ENCODE data around the gene ABHD8. TPM values are rescaled to one million over a fixed set of nuclear protein-coding genes. Genes with fewer than 3 reads are reported as not detected.
A peak's percentile ranks its signal among the peaks of the same experiment; 100 is the strongest.

Gene ABHD8
- total RNA-seq, 1 experiment from 2014 or later = 5.2 TPM

- BruUV-seq (replicated peaks) = TSS peak; percentile 59
- peak; percentile 100 for DNase-seq (ENCODE audit: low read depth, low spot score)
- Histone ChIP-seq H3K9ac (ENCODE audit: low read length) (peak within 1 kb of the TSS; percentile 81), H3K9me3 (ENCODE audit: control insufficient read depth in 1 of 2, insufficient read depth in 1 of 2, low read depth in 1 of 2, low read length in 2 of 2) (no peaks in the 10 kb centered on the region), H3K36me3 (ENCODE audit: control insufficient read depth in 1 of 2, insufficient read depth in 2 of 2, low read length in 2 of 2) (peaks cover 0 to 7% of the 10 kb centered on the region in 2 experiments; a peak in 3 of 4 replicates), H3K9me2 (ENCODE audit: insufficient read depth) (no peaks in the 10 kb centered on the region), H3K27me3 (ENCODE audit: insufficient read depth, low read length) (no peaks in the 10 kb centered on the region), H3K4me1 (ENCODE audit: control insufficient read depth in 1 of 2, insufficient read depth in 2 of 2, low read length in 2 of 2) (peaks cover 47 to 64% of the 10 kb centered on the region in 2 experiments), H3K4me2 (ENCODE audit: low read length) (peak within 1 kb of the TSS; percentile 99), H3K4me3 (replicated peaks in 1 of 2; ENCODE audit: low read depth in 1 of 2, low read length in 2 of 2) (peak within 1 kb of the TSS; percentile 80 to 98), H4K20me1 (ENCODE audit: insufficient read depth) (no peaks in the 10 kb centered on the region), H3K27ac (ENCODE audit: low read depth, low read length) (peak within 1 kb of the TSS; percentile 79), H2AFZ (ENCODE audit: low read depth, low read length, poor library complexity, severe bottlenecking) (no peak within 1 kb of the TSS), H3K79me2 (ENCODE audit: insufficient read depth, low read length) (peaks cover 59% of the 10 kb centered on the region)
- ChIA-PET POLR2A (interaction anchor here (0.6 to 3.2 kb wide), 13 partner anchors 8 to 457 kb away, joined by 4 to 39 read pairs (median 5); partner anchors contain the start of genes ANO8, BABAM1, MVB12A and USE1), RAD21 (ENCODE audit: low non-redundant PET in 1 of 2, low total read pairs in 2 of 2, uncharacterized antibody in 2 of 2, unreplicated experiment in 2 of 2) (interaction anchor here (0.8 to 1.6 kb wide), 6 partner anchors 23 to 94 kb away, joined by 3 to 5 read pairs (median 4); partner anchors contain the start of genes ANO8 (in 1 of the 2) and USE1 (in 1 of the 2)), CTCF (interaction anchor here (0.7 to 1.8 kb wide), 12 partner anchors 9 to 530 kb away, joined by 3 to 8 read pairs (median 4); partner anchors contain the start of genes ANO8, BABAM1 and USE1)
- peak; percentile 75 for ATAC-seq
- intact Hi-C loops (cut with micrococcal nuclease) = loop anchor here (2.0 kb wide), 1 partner anchor 17 kb away; no protein-coding TSS in a partner anchor
- peak; percentile 45 for TF ChIP-seq TCF7L2 (IDR thresholded peaks at IDR 0.05; ENCODE audit: borderline replicate concordance, extremely low read depth, insufficient read depth, insufficient read length)
- peak; percentile 49 for TF ChIP-seq POLR2A (IDR thresholded peaks at IDR 0.05; ENCODE audit: borderline replicate concordance, extremely low read depth, insufficient read depth, insufficient read length)
- TF ChIP-seq JUND (IDR thresholded peaks at IDR 0.05) = no peak
- TF ChIP-seq YY1 (IDR thresholded peaks at IDR 0.05; ENCODE audit: extremely low read depth, insufficient replicate concordance, low read depth, low read length) = no peak
- no peak for TF ChIP-seq SIN3A (IDR thresholded peaks at IDR 0.05; ENCODE audit: low read depth)
- no peak for TF ChIP-seq SRF (IDR thresholded peaks at IDR 0.05; ENCODE audit: low read depth)
- TF ChIP-seq CTCF (IDR thresholded peaks at IDR 0.05 in 2 of 3, conservative IDR thresholded peaks at IDR 0.05 in 1 of 3; ENCODE audit: borderline replicate concordance in 1 of 3, insufficient read depth in 1 of 3, low read depth in 2 of 3, low read length in 2 of 3) = no peak
- peak; percentile 99 for TF ChIP-seq SP1 (IDR thresholded peaks at IDR 0.05; ENCODE audit: low read depth)
- TF ChIP-seq ATF3 (IDR thresholded peaks at IDR 0.05) = no peak
- TF ChIP-seq ZFX (IDR thresholded peaks at IDR 0.05) = peak; percentile 27; the same call in 1 of the 2 replicates
- TF ChIP-seq EZH2 (IDR thresholded peaks at IDR 0.05) = no peak
- no peak for TF ChIP-seq MAX (IDR thresholded peaks at IDR 0.05)
- TF ChIP-seq POLR2AphosphoS5 (IDR thresholded peaks at IDR 0.05; ENCODE audit: low read depth, low read length) = peak; percentile 63
- no peak for TF ChIP-seq CBX3 (IDR thresholded peaks at IDR 0.05; ENCODE audit: low read depth)
- TF ChIP-seq FOSL1 (IDR thresholded peaks at IDR 0.05; ENCODE audit: low read depth) = no peak
- TF ChIP-seq REST (IDR thresholded peaks at IDR 0.05; ENCODE audit: low read depth) = no peak
- TF ChIP-seq ZNF274 (IDR thresholded peaks at IDR 0.05; ENCODE audit: low read depth, low read length) = no peak
- TF ChIP-seq EGR1 (IDR thresholded peaks at IDR 0.05; ENCODE audit: low read depth) = peak; percentile 71
These were observed 6.2 kb upstream of the ABHD8 start, which contains the start of gene DDA1 for GRCh38 chr19:17309198-17309964. Gene DDA1 (plus strand): TSS chr19:17309563. CDS start chr19:17309655, 92 bp downstream.

All from HCT116 (cell line).